NCI-H146 (cell line): ENCODE measurements around the gene BRAT1.
A peak's percentile ranks its signal among the peaks of the same experiment; 100 is the strongest.
"Not testable (repeated sequence)": the region's sequence is repeated elsewhere in the genome, so short reads cannot be mapped to it uniquely, and the experiment has no call there.

Source experiments
- DNase-seq: peaks from one replicate; lab custom pipeline; 2025; lab: John Stamatoyannopoulos, UW

Gene BRAT1

GRCh38 chr7:2555121-2556052 is at the start of gene BRAT1:
Gene BRAT1 (minus strand): TSS chr7:2555524. CDS start chr7:2554431, 1,093 bp downstream.
- DNase-seq: peak; percentile 96

- no peak for DNase-seq
Observed at GRCh38 chr7:2604608-2605174, 49.4 kb upstream of the BRAT1 start.

GRCh38 chr7:2603044-2603965 is 48.0 kb upstream of the BRAT1 start:
- no peak for DNase-seq

- DNase-seq: no peak
Observed at GRCh38 chr7:2602406-2603043, 47.2 kb upstream of the BRAT1 start.

GRCh38 chr7:2601907-2602306 is 46.6 kb upstream of the BRAT1 start:
- no peak for DNase-seq

- DNase-seq: no peak
Observed at GRCh38 chr7:2601065-2601464, 45.7 kb upstream of the BRAT1 start.

GRCh38 chr7:2598154-2598823 is 43.0 kb upstream of the BRAT1 start:
- DNase-seq: no peak

GRCh38 chr7:2597273-2597640 is 41.9 kb upstream of the BRAT1 start:
- DNase-seq: no peak

- DNase-seq: no peak
Observed at GRCh38 chr7:2596464-2597272, 41.3 kb upstream of the BRAT1 start.

- no peak for DNase-seq
Observed at GRCh38 chr7:2595258-2595860, 40.0 kb upstream of the BRAT1 start.

GRCh38 chr7:2594599-2594998 is 39.3 kb upstream of the BRAT1 start:
- DNase-seq: no peak

- DNase-seq: no peak
Observed at GRCh38 chr7:2593036-2593727, 37.9 kb upstream of the BRAT1 start.

- no peak for DNase-seq
Observed at GRCh38 chr7:2592375-2592865, 37.1 kb upstream of the BRAT1 start.

GRCh38 chr7:2589941-2590340 is 34.6 kb upstream of the BRAT1 start:
- not testable (repeated sequence) for DNase-seq

- DNase-seq: no peak
Observed at GRCh38 chr7:2589341-2589740, 34.0 kb upstream of the BRAT1 start.

- DNase-seq: no peak
Observed at GRCh38 chr7:2587778-2588177, 32.5 kb upstream of the BRAT1 start.

- DNase-seq: no peak
Observed at GRCh38 chr7:2587134-2587533, 31.8 kb upstream of the BRAT1 start.

GRCh38 chr7:2586326-2587020 is 31.1 kb upstream of the BRAT1 start:
- DNase-seq: no peak

- DNase-seq: peak; percentile 66
Observed at GRCh38 chr7:2585446-2585845, 30.1 kb upstream of the BRAT1 start.
